COLO668 (cell line): ENCODE measurements around the gene SELENOM.
"Not testable (repeated sequence)": the region's sequence is repeated elsewhere in the genome, so short reads cannot be mapped to it uniquely, and the experiment has no call there.

Experiments
- DNase-seq: peaks from one replicate; lab custom pipeline; 2025; ENCODE audit not compliant: unreplicated experiment; lab: John Stamatoyannopoulos, UW

The SELENOM gene

DNA sequence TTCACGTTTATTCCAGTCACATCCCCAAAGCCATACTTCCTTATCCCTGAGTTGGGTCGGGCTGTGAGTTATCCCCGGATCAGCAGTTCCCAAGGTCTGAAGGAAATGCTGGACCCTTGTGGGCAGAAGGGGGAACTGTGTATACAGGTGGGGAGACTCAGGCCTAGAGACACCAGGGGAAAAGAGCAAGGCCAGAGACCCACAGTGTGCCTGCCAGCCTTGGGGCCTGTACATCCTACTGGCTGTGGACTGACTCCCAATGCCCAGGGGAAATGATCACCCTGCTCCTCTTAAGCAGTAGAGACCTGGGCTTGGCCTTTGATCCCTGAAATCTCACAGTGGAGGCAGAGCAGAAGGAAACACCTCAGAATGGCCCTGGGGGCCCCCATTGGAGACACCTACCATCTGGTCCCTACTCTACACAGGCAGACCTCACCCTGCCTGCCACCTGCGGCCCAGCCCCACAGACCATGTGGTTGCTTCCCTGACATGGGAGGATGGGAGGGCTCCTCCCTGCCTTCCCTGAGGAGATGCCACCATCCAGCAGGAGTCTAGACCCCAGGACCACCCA, 1.3 kb downstream of the SELENOM start:
- no peak for DNase-seq

DNA sequence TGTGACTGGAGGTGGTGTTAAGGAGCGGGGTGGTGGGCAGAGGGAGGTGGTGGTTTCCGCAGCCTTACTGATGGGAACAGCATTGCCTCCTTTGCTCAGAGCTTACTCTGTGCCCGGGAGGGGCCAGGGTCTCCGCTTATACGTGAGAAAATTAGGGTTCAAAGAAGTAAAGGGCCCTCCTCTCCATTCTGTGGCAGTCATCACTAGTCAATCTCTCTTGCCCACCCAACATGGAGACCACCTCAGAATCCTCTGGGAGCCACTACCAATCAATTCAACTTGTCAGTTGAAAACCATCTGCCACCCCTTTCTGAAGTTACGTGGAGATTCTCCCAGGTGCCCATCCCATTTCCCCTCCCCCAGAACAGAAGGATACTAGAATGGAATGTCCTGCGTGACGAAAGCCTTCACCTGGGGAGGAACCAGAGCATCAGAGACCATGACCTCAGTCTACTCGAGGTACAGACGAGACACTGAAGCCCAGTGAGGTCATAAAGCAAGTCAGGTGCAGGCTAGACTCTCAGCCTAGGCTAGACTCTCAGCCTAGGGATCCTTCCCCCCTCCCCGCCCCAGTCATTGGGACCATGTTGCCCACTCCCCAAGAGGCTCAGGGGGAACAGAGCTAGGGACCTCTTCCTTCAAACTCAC, 2.0 kb downstream of the SELENOM start:
- DNase-seq = no peak

- no peak for DNase-seq
Observed at GRCh38 chr22:31104869-31105268, 2.5 kb downstream of the SELENOM start.

DNA sequence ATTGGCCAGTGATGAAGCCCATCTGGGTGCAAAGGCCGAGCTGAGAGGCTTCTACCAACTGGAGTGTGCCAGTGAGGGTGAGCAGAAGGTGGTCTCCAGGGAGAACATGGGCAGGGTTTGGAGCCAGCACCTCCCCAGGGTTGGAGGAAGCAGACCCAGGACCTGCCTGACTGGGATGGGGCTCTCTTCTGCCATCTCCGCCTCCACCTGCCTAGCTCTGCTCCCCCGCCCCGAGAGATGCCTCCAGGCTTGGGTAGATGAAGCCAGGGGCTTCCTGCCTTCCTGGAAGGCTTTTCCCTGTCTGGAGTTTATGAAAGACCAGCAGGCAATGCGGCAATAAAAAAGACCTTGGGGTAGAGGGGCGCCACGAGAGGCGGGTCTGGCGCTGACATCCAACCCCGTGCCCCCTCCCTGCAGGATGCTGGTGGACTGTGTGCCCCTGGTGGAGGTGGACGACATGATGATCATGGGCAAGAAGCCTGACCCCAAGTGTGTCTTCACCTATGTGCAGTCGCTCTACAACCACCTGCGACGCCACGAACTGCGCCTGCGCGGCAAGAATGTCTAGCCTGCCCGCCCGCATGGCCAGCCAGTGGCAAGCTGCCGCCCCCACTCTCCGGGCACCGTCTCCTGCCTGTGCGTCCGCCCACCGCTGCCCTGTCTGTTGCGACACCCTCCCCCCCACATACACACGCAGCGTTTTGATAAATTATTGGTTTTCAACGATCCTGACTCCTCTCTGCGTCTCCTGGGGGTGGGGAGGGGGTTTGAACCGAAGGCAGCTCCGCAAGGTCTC, 3.3 kb downstream of the SELENOM start:
- DNase-seq = no peak

DNA sequence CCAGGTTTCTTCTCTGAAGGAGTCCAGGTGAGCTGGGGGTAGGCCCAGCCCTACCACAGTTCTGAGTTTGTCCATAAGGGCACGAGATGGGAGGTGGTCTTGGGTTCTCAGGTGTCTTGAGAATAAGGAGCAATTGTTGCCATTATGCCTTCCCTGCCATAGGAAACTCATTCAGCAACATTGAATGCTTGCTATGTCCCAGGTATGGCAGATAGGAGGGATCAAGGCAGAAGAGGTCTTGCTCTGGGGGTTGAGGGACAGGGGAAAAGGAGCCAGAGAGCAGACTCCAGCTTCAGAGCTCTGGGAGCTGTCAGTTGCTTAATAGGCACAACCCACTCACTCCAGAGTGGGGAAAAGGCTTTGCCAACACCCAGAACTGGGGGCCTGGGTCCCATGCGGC, 4.3 kb downstream of the SELENOM start:
- no peak for DNase-seq

DNA sequence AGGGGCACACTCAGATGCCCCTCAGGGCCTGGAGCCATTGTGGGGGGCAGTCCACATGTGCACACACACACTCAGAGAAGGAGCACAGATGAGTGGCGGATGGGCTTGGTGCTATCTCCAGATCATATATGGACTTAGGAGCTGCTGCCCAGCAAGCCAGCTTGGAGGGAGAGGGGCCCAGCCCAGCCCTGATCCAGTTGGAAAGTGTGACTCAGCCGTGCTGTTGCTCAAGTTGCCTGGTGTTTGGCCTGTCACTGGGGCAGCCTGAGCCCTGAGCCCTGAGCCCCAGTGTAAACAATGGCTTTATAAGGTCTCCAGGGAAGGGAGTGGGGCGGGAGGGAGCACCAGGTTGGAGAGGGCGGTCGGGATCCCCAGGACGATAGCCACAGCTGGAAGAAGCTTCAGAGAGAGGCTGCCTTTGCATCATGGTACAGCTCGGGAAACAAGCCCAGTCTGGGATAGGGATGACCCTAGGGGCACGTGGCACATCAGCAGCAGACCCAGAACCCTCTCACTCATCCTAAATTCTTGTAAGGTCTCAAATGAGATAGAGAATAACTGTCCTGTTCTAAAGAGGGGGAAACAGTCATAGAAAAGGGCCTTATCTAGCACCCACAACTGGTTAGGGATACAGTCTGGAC, 4.8 kb downstream of the SELENOM start:
- no peak for DNase-seq

DNA sequence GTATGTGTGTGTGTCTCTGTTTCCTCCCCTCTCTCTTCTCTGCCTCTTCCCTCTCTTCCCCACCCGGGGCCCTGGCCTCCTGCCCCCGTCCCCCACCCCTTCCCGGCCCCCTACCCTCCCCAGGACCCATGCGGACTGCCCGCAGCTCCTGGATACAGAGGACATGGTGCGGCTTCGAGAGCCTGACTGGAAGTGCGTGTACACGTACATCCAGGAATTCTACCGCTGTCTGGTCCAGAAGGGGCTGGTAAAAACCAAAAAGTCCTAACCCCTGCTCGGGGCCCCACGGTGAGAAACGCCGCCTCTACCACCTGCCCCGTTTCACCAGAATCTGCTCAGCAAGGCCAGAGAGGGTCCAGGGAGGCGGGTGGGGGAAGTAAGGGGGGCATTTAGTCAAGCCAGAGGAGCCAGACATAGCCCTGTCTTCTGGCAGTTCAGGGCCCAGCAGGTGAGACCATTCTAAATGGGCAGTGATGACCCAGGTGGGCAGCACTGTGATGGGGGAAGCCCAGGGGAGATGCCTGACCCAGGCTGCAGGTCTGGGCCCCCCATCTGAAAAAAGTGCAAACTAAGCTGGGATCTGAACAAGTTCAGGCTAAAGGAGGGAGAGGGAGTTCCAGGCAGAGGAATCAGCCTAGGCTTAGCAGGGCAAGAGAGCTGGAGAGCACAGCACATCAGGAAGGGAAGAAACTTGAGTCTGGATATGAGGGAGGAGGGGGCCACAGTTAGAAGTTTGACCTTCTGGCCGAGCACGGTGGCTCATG, 6.4 kb downstream of the SELENOM start:
- no peak for DNase-seq

- no peak for DNase-seq
Observed at GRCh38 chr22:31099841-31100761, 7.3 kb downstream of the SELENOM start.

- no peak for DNase-seq
Observed at GRCh38 chr22:31099386-31099785, 8.0 kb downstream of the SELENOM start.

GRCh38 chr22:31098632-31099110, 8.7 kb downstream of the SELENOM start:
- no peak for DNase-seq

GRCh38 chr22:31097941-31098631, 9.3 kb downstream of the SELENOM start:
- no peak for DNase-seq

DNA sequence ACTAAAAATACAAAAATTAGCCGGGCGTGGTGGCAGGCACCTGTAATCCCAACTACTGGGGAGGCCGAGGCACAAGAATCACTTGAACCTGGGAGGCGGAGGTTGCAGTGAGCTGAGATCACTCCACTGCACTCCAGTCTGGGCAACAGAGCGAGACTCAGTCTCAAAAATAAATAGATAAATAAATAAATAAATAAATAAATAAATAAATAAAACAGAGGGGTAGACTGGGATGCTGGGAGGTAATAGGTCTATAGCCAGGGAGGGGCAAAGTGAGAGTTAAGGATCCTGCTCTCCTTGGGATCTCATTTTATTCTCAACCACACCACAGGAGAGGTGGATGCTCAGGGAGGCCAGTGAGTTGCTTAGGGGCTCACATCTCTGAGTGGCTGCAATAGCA, 9.8 kb downstream of the SELENOM start:
- DNase-seq = not testable (repeated sequence)

DNA sequence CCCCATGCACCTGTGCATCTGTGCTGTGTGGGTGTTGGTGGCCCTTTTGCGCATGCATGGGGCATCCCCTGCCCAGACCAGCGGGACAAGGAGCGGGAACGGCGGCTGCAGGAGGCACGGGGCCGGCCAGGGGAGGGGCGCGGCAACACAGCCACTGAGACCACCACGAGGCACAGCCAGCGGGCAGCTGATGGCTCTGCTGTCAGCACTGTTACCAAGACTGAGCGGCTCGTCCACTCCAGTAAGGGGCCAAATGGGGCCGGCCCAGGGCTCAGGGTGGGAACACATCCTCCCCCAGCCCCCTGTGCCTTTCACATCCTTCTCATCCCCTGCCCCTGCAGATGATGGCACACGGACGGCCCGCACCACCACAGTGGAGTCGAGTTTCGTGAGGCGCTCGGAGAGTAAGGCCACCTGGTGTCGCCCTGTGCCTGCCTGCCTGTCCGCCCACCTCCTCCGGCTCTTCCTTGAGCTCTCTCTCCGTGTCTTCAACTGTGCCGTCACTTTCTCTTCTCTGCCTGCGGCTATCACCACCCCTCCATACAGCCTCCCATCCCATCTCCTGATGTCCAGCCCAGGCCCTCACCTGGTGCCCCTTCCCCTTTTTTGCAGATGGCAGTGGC, 10.6 kb downstream of the SELENOM start:
- no peak for DNase-seq

DNA sequence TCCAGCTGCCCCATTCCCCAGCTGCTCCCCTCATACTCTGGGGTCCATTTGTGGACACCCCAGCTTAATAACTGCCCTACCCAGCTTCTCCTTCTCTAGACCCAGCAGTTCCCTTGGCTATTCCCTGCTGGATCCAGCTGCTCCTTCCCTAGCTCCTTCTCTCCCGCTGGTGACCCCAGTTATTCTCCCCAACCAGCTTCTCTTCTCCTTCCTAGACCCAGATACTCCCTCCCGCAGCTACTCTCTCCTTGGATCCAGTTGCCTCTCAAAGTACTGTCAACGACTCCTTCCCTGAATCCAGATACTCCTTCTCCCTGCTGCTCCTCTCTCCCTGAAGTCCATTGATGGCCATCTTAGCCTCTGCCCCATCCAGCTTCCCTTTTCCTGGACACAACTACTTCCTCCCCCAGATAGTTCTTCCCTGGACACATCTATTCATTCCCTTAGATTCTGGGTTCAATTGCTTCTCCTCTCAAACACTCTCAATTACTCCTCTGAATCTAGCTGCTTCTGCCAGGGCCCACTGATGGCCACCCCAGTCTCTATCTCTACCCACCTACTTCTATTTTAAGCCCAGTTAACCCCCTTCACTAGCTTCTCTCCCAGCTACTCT, 11.6 kb downstream of the SELENOM start:
- no peak for DNase-seq

- no peak for DNase-seq
Observed at GRCh38 chr22:31094741-31095140, 12.6 kb downstream of the SELENOM start.

GRCh38 chr22:31094021-31094551, 13.3 kb downstream of the SELENOM start:
- no peak for DNase-seq

DNA sequence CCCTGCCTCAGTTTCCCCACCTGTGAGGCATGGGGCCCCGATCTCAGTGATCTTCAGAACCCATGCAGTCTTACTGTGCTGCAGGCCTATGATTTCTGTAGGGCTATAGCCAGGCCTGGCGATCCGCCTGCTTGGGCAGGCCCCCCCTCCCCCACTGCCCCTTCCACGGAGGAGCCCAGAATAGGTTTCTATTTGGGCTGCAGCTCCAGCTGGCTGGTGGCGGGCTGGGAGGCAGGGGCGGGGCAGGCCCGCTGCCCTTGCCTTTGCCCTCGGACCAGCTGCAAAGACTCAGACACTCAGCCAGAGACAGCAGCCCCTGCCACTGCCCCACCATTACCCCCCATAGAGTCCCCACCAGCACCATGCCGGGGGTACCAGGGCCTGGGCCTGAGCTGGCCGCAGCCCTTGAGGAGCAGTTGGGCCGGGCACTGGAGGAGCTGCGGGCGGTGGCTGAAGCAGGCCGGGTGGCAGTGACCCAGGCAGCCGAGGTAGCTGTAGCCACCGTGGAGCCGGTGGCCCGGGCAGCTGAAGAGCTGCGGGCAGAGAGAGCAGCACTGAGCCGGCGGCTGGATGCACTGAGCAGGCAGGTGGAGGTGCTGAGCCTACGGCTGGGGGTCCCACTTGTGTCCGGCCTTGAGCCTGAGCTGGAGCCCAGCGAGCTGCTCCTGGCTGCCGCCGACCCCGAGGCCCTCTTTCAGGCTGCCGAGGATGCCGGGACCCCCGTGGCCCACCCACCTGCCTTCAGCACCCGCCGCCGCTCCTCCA, 14.1 kb downstream of the SELENOM start:
- no peak for DNase-seq
